Measurements from ENCODE around the gene CDH13. TPM values are rescaled to one million over a fixed set of nuclear protein-coding genes. Genes with fewer than 3 reads are reported as not detected.
A peak's percentile ranks its signal among the peaks of the same experiment; 100 is the strongest.

The CDH13 gene
- total RNA-seq, 1 experiment from 2014 or later = 2.1 TPM

DNA sequence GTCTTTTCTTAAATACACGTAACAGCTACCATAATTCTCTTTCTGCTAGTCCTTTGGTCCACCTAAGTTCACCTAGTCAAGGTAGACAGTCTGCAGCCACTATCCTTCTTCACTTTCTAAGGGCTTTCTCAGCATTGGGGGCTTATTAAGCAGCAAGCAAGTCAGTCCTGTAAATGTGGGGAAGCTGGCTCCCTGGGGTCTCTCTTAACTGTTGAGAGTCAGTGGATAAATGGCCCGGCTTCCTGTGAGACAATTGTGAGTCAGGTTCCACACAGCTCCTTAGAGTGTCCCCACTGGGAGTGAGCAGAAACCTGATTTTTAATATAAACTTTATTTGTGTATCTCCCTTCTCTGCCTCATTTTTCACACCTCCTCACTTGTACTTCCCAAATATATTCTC lies 132.1 kb downstream of the CDH13 start:
- POLR2A ChIA-PET (ENCODE audit: low non-redundant PET) = no interaction called here
- no peaks in the 10 kb centered on the region for H3K9me3 ChIP-seq (ENCODE audit: low read depth, low read length, poor library complexity, severe bottlenecking)
- no TSS peak for BruUV-seq (replicated peaks)
- TF ChIP-seq EZH2 (IDR thresholded peaks at IDR 0.05; ENCODE audit: borderline replicate concordance, low read depth, low read length, poor library complexity, severe bottlenecking) = no peak
- TF ChIP-seq, protein P1, sequence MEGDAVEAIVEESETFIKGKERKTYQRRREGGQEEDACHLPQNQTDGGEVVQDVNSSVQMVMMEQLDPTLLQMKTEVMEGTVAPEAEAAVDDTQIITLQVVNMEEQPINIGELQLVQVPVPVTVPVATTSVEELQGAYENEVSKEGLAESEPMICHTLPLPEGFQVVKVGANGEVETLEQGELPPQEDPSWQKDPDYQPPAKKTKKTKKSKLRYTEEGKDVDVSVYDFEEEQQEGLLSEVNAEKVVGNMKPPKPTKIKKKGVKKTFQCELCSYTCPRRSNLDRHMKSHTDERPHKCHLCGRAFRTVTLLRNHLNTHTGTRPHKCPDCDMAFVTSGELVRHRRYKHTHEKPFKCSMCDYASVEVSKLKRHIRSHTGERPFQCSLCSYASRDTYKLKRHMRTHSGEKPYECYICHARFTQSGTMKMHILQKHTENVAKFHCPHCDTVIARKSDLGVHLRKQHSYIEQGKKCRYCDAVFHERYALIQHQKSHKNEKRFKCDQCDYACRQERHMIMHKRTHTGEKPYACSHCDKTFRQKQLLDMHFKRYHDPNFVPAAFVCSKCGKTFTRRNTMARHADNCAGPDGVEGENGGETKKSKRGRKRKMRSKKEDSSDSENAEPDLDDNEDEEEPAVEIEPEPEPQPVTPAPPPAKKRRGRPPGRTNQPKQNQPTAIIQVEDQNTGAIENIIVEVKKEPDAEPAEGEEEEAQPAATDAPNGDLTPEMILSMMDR (conservative IDR thresholded peaks at IDR 0.05; ENCODE audit: low read depth, low read length) = no peak
- H3K36me3 ChIP-seq (ENCODE audit: insufficient read depth, low read length, poor library complexity, severe bottlenecking) = no peaks in the 10 kb centered on the region
- no peaks in the 10 kb centered on the region for H3K4me1 ChIP-seq (ENCODE audit: insufficient read depth, low read length, poor library complexity, severe bottlenecking)
- H3K27me3 ChIP-seq (replicated peaks; ENCODE audit: insufficient read depth, low read depth, low read length, poor library complexity) = peaks cover 5% of the 10 kb centered on the region
- CTCF ChIA-PET = no interaction called here
- no peak overlapping the region for H3K27ac ChIP-seq (ENCODE audit: low read depth, low read length, poor library complexity, severe bottlenecking)
- no peak overlapping the region for H3K4me3 ChIP-seq (ENCODE audit: low read depth, low read length, poor library complexity, severe bottlenecking)
- intact Hi-C loops (cut with micrococcal nuclease; ENCODE audit: unreplicated experiment) = no loop called here
- DNase-seq (ENCODE audit: low spot score) = peak; percentile 3

DNA sequence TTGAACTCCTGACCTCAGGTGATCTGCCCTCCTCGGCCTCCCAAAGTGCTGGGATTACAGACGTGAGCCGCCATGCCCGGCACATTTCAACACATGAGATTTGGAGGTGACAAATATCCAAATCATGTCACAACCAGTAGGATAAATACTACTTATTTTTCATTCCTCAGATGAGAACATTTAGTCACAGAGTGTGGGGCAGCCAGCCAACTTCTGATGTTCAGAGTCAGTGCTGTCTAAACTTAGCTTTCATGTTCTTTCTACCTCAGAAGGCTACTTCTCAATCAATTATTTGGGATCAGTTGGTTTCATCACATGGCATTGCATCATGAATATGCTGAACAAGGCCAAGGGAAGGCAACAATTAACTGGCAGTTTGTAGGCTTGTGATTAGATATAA lies 134.5 kb downstream of the CDH13 start:
- H3K4me3 ChIP-seq (ENCODE audit: low read depth, low read length, poor library complexity, severe bottlenecking) = no peak overlapping the region
- no peak for DNase-seq (ENCODE audit: low spot score)
- ChIA-PET POLR2A (ENCODE audit: low non-redundant PET) (no interaction called here), CTCF (no interaction called here)
- TF ChIP-seq EZH2 (IDR thresholded peaks at IDR 0.05; ENCODE audit: borderline replicate concordance, low read depth, low read length, poor library complexity, severe bottlenecking) = no peak
- TF ChIP-seq, protein P1 (conservative IDR thresholded peaks at IDR 0.05; ENCODE audit: low read depth, low read length) = no peak
- H3K27me3 ChIP-seq (replicated peaks; ENCODE audit: insufficient read depth, low read depth, low read length, poor library complexity) = peaks cover 28% of the 10 kb centered on the region
- no peak overlapping the region for H3K27ac ChIP-seq (ENCODE audit: low read depth, low read length, poor library complexity, severe bottlenecking)
- no peaks in the 10 kb centered on the region for H3K36me3 ChIP-seq (ENCODE audit: insufficient read depth, low read length, poor library complexity, severe bottlenecking)
- BruUV-seq (replicated peaks) = no TSS peak
- H3K4me1 ChIP-seq (ENCODE audit: insufficient read depth, low read length, poor library complexity, severe bottlenecking) = no peaks in the 10 kb centered on the region
- intact Hi-C loops (cut with micrococcal nuclease; ENCODE audit: unreplicated experiment) = no loop called here
- H3K9me3 ChIP-seq (ENCODE audit: low read depth, low read length, poor library complexity, severe bottlenecking) = no peaks in the 10 kb centered on the region

DNA sequence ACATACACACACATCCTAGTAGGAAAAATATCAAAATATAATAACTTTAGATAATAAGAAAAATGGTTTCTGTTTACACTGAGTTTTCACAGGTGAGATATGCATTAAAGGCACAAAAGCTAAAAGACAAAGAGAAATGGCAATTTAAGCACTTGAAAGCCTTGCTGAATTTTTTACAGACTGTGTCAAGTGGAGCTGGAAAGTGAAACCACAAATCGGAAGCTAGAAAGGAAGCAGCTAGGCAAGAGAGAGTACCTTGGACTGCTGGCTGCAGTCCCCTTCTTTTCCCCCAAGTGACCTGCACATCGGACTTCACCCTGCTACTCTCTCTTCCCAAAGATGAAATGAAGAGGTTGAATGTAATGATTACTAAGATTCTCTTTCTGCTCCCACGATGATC lies 135.1 kb downstream of the CDH13 start:
- intact Hi-C loops (cut with micrococcal nuclease; ENCODE audit: unreplicated experiment) = no loop called here
- no TSS peak for BruUV-seq (replicated peaks)
- H3K36me3 ChIP-seq (ENCODE audit: insufficient read depth, low read length, poor library complexity, severe bottlenecking) = no peaks in the 10 kb centered on the region
- no peak overlapping the region for H3K27ac ChIP-seq (ENCODE audit: low read depth, low read length, poor library complexity, severe bottlenecking)
- ChIA-PET CTCF (no interaction called here), POLR2A (ENCODE audit: low non-redundant PET) (no interaction called here)
- peaks cover 29% of the 10 kb centered on the region for H3K27me3 ChIP-seq (replicated peaks; ENCODE audit: insufficient read depth, low read depth, low read length, poor library complexity)
- H3K4me1 ChIP-seq (ENCODE audit: insufficient read depth, low read length, poor library complexity, severe bottlenecking) = no peaks in the 10 kb centered on the region
- no peak for DNase-seq (ENCODE audit: low spot score)
- TF ChIP-seq, protein P1 (conservative IDR thresholded peaks at IDR 0.05; ENCODE audit: low read depth, low read length) = no peak
- no peak for TF ChIP-seq EZH2 (IDR thresholded peaks at IDR 0.05; ENCODE audit: borderline replicate concordance, low read depth, low read length, poor library complexity, severe bottlenecking)
- no peak overlapping the region for H3K4me3 ChIP-seq (ENCODE audit: low read depth, low read length, poor library complexity, severe bottlenecking)
- no peaks in the 10 kb centered on the region for H3K9me3 ChIP-seq (ENCODE audit: low read depth, low read length, poor library complexity, severe bottlenecking)

Data from A673 (cell line).